GM18861 (cell line): ENCODE measurements around the gene ITGAL.

Experiments used
- ATAC-seq: cut with Tn5 transposase; IDR thresholded peaks from one replicate; pipeline ENCODE4 v1.9.1; 2021; ENCODE audit not compliant: unreplicated experiment

The ITGAL gene

GRCh38 chr16:30567160-30567990, 94.8 kb downstream of the ITGAL start:
- no peak for ATAC-seq

GRCh38 chr16:30567991-30568638, 95.6 kb downstream of the ITGAL start:
- ATAC-seq: no peak

- ATAC-seq: no peak
Measured at GRCh38 chr16:30569281-30569680, 96.7 kb downstream of the ITGAL start.

- ATAC-seq: no peak
Measured at GRCh38 chr16:30569746-30570635, 97.4 kb downstream of the ITGAL start.

- no peak for ATAC-seq
Measured at GRCh38 chr16:30570636-30571444, 98.3 kb downstream of the ITGAL start.

- peak; percentile 59 for ATAC-seq
Measured at GRCh38 chr16:30571445-30572322, 99.1 kb downstream of the ITGAL start, which contains the start of gene ZNF688. Gene ZNF688, minus strand, starts transcription at chr16:30571714. Its CDS starts 85 bp downstream, at chr16:30571629.
